Stimulated activated CD8-positive, alpha-beta memory T cell treated with anti-CD3 and anti-CD28 coated beads, Interleukin-7, amount 100 ng/mL, for 1 hour (primary cell): Measurements from ENCODE around the gene SCD.
"Not testable (repeated sequence)": the region's sequence is repeated elsewhere in the genome, so short reads cannot be mapped to it uniquely, and the experiment has no call there.

Source experiments
- DNase-seq, 2 donors: peaks; one replicate each; pipeline ENCODE4 v3.0.0-alpha.2; 2020; ENCODE audit warnings: low read depth in 2 of 2

SCD gene

DNA sequence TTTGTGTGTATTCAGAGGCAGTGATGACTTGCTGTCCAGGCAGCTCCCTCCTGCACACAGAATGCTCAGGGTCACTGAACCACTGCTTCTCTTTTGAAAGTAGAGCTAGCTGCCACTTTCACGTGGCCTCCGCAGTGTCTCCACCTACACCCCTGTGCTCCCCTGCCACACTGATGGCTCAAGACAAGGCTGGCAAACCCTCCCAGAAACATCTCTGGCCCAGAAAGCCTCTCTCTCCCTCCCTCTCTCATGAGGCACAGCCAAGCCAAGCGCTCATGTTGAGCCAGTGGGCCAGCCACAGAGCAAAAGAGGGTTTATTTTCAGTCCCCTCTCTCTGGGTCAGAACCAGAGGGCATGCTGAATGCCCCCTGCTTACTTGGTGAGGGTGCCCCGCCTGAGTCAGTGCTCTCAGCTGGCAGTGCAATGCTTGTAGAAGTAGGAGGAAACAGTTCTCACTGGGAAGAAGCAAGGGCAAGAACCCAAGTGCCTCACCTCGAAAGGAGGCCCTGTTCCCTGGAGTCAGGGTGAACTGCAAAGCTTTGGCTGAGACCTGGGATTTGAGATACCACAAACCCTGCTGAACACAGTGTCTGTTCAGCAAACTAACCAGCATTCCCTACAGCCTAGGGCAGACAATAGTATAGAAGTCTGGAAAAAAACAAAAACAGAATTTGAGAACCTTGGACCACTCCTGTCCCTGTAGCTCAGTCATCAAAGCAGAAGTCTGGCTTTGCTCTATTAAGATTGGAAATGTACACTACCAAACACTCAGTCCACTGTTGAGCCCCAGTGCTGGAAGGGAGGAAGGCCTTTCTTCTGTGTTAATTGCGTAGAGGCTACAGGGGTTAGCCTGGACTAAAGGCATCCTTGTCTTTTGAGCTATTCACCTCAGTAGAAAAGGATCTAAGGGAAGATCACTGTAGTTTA lies 15.8 kb downstream of the SCD start:
- no peak for DNase-seq

DNA sequence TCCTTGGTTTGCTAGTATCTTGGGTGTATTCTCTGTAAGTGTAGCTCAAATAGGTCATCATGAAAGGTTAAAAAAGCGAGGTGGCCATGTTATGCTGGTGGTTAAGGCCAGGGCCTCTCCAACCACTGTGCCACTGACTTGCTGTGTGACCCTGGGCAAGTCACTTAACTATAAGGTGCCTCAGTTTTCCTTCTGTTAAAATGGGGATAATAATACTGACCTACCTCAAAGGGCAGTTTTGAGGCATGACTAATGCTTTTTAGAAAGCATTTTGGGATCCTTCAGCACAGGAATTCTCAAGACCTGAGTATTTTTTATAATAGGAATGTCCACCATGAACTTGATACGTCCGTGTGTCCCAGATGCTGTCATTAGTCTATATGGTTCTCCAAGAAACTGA lies 17.1 kb downstream of the SCD start:
- DNase-seq: no peak

DNA sequence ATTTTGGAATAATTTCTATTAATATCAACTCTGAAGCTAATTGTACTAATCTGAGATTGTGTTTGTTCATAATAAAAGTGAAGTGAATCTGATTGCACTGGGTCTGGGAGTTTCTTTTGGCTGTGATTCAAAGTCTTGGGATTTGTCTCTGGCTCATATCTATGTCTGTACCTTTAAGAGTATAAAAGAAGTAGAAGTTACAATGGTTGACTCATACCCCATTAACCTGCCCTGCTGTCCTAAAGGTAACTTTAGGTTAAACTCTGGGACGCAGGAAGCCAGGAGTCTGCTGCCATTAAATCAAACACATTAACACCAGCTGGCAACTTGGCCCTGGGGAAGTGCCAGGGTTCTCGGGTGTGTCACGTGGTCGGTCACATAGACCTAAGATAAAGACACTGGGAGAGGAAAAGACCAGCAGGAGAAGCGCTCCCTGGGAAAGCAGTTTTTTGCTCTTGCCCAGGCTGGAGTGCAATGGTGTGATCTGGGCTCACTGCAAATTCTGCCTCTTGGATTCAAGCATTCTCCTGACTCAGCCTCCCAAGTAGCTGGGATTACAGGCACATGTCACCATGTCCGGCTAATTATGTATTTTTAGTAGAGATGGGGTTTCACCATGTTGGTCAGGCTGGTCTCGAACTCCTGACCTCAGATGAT lies 17.8 kb downstream of the SCD start:
- no peak for DNase-seq

DNA sequence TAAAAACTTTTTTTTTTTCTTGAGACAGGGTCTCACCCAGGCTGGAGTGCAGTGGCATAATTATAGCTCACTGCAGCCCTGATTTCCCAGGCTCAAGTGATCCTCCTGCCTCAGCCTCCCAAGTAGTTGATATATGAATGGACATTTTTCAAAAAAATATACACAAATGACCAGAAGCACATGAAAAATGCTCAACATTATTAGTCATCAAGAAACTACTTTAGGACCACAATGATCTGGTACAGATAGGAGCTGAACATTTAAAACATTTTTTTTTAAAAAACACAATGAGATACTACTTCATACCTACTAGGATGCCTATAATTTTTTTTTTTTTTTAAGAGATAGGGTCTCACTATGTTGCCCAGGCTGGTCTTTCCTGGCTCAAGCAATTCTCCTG lies 21.7 kb downstream of the SCD start:
- no peak for DNase-seq

DNA sequence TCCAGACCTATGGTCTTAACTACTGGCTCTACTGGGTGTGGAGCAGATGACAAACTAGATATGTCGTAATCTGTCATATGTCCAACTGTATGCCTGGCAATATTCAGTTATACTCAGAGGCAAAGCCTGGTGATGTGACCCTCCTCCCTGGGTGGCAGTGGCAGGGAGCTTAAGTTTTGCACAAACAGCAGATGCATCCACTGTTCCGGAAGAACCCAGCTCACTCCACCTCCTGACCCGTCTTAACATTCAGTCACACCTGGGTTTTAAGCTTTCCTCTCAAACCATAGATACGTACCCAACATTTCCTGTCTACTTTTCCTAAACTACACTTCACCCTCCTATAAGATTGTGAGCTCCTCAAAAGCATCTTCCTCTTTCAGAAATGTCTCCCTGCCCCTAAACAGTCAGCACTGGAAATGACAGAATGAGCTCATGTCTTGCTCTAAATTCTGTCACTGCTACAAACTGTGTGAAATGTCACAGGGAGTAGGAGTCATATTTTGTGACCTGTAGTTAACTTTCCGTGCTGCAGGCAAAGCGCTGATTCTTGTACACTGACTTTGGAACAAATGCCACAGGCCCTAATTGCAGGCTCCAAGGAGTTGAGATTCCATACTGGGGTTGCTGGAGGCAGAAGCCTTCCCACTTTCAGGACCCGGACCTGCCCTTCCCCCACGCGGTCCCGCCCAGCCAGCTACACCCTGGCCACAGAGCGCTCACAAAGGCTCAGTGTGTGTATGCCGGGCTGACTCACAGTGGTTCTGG lies 23.9 kb downstream of the SCD start:
- DNase-seq: peak in 1 of 2 donors; percentile 20

DNA sequence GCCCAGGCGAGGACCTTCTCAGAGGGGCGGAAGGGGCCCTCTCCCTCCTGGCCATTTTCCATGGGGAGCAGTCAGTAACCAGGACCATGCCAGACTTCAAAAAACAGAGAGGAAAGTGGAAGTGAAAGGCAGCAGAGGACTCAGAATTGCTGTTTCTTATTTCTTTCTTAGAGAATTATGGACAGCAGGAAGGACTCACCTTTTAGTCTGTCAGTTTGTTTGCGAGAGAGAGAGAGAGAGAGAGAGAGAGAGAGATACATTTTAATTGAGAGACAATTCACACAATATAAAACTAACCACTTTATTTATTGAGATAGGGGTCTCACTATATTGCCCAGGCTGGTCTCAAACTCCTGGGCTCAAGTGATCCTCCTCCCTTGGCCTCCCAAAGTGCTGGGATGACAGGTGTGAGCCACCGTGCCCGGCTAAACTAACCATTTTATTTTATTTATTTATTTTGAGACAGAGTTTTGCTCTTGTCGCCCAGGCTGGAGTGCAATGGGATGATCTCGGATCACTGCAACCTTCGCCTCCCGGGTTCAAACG lies 24.5 kb downstream of the SCD start:
- no peak for DNase-seq

DNA sequence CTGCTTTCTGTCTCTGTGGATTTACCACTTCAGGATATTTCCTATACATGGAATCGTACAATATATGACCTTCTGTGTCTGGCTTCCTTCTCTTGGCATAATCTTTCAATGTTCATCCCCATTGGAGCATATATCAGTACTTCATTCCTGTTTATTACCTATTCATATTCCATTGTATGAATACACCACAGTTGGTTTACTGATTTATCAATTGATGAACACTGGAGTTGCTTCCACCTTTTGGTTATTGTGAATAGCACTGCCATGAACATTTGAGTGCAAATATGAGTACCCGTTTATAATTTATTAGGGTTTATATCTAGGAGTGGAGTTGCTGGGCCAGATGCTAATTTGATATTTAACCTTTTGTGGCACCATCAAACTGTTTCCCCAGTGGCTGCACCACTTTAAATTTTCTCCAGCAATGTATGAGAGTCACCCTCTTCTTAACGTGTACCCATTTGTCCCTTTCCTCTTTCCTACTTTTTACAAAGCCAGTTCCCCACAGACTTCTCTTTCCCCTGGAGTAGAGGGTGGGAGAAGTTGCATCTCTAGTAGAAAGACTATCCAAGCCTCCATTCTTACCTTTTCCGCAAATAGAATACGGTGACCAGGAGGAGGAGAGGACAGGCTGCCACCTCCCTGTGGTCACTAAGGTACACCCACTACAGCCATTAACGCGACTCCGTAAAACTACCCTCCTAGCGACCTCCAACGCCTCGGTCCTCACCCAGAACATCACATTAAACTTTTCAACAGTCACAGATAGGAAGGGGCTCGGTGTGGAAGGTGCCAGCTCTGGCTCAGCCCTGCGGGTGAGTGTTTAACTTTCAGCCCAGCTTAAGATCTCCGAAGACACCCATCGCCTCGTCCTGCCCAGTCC lies 25.6 kb downstream of the SCD start:
- DNase-seq: no peak

DNA sequence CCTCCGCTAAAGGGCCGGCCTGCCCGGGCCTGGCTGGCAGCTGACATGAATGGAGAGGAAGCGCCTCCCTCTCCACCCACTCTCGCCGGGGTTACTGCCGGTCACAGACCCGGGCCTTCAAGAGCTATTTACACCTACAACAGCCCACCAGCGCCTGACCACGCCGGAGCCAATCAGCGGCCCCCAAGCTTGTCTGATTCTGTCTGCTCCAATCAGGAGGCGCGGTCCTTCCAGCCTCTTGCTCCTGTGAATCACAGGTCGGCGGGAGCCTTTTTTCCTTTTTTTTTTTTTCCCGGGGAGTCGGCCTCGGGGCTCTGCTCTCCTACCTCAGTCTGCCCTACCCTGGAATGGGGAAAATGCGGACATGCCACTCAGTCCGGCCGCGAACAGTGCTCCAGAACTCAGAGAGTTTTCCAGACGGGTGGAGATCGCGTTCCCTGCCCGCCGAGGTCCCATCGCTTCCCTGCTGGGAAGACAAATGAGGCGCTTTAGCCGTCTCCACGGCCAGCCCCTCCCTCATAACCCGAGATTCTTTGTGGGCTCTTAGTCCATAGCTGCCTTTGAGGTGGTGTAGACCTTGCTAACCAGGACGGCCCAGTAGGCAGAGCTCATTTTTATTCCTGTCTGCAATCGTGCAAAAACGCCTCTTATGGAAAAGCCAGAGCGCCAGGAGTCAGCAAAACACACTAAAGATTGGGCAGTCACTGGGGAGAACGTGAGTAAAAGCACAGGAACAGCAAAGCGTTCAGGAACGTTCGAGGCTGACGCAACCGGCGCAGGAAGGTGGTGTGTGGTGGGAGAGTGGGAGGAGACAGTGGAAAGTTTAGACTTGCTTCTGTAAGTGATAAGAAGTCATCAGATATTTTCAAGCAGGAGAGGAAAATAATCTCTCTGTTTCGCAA lies 26.5 kb downstream of the SCD start:
- DNase-seq: peak; percentile 59 to 67

DNA sequence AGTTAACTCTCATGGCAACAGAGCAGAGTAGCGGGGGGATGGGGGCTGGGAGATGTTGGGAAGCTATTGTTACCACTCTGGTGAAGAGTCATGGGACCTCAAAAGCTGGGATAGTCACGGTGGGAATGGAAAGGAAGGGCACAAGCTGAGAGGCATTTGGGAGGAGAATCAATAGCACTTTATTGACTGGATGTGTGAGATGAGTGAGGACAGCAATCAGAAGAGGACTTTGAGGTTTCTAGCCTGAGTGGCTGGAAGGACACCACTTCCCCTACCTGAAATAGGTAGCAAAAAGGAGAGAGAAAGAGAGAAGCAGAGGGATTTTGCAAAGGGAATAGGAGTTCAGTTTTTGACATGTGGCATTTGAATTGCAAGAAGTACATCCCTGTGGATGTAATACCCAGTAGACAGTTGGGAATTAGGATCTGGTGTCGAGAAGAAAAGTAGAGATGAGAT lies 27.2 kb downstream of the SCD start:
- no peak for DNase-seq

DNA sequence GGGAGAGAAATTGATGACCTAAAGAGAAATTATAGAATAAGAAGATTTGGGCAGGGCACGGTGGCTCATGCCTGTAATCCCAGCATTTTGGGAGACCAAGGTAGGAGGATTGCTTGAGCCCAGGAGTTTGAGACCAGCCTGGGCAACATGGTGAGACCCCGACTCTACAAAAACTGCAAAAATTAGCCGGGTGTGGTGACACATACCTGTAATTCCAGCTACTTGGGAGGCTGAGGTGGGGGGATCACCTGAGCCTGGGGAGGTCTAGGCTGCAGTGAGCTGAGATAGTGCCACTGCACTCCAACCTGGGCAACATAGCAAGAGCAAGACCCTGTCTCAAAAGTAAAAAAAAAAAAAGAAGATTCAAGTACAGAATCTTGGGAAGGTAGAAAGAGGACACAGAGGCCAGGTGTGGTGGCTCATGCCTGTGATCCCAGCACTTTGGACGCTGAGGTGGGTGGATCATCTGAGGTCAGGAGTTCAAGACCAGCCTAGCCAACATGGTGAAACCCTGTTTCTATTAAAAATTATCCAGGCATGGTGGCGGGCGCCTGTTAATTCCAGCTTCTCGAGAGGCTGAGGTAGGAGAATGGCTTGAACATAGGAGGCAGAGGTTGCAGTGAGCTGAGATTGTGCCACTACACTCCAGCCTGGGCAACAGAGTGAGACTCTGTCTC lies 27.8 kb downstream of the SCD start:
- DNase-seq: not testable (repeated sequence)

DNA sequence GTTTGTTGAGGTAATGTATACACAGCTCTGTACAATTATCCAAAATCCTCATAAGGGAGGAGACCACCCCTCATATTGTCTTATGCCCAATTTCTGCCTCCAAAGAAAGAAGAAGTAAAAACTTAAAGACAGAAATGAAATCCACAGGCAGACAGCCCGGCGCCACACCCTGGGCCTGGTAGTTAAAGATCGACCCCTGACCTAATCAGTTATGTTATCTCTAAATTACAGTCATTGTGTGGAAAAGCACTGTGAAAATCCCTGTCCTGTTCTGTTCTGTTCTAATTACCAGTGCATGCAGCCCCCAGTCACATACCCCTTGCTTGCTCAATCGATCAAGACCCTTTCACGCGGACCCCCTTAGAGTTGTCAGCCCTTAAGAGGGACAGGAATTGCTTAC lies 29.6 kb downstream of the SCD start:
- DNase-seq: not testable (repeated sequence)

DNA sequence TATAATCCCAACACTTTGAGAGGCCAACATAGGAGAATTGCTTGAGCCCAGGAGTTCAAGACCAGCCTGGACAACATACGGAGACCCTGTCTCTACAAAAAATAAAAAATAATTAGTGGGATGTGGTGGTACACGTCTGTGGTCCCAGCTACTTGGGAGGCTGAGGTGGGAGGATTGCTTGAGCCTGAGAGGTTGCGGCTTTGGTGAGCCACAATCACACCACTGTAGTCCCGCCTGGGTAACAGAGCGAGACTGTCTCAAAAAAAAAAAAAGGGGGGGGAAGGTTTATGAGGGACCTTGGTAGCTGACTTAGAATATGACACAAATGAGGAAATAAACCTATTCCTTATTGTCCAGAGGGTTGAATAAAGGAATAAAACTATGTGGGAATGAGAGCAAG lies 30.8 kb downstream of the SCD start:
- no peak for DNase-seq

DNA sequence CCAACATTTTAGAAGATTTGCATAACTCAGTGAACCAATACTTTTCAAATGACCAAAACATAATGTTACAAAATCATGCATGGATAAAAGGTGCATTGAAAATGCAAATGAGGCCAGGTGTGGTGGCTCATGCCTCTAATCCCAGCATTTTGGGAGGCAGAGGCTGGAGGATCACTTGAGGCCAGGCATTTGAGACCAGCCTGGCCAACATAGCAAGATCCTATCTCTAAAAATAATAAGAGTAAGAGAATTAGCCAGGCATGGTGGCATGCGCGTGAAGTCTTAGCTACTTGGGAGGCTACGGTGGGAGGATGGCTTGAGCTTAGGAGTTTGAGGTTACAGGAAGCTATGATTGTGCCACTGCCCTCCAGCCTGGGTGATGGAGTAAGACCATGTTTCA lies 33.4 kb downstream of the SCD start:
- no peak for DNase-seq

DNA sequence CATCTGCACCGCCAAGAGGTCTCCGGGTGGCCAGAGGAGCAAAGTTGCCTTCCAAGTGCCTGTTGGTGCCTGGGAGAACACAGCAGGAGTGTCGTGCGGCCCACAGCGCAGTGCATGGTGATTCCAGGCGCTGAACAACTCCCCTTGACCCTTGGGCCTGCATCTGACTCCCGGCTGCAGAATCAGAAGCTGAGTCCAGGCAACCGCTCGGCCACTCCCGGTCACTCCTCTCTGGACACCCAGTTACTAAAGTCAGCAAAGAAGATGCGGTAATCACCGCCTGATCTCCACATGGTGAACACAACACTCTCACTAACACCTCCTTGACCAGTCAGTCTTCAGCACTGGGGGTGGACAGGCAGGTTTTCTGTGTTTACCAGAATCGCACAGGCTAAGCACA lies 35.5 kb downstream of the SCD start:
- DNase-seq: no peak

DNA sequence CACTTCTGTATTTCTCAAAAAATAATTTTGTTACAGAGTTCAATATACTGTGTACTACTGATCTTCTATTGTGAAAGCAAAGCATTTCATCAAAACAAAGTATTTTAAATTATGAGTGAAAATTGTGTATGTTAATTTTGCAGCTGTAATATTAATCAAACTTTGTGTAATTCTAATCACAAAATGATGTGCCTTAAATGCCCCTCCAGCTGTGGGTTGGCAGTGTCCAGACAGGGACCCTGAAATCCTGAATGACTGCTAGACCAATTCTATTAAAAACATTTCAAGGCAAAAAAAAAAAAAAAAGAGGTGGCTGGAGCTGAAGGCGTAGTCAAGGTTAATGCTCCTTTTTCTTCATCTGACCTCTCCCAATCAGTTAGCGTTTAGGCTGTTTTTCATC lies 36.2 kb downstream of the SCD start:
- no peak for DNase-seq

DNA sequence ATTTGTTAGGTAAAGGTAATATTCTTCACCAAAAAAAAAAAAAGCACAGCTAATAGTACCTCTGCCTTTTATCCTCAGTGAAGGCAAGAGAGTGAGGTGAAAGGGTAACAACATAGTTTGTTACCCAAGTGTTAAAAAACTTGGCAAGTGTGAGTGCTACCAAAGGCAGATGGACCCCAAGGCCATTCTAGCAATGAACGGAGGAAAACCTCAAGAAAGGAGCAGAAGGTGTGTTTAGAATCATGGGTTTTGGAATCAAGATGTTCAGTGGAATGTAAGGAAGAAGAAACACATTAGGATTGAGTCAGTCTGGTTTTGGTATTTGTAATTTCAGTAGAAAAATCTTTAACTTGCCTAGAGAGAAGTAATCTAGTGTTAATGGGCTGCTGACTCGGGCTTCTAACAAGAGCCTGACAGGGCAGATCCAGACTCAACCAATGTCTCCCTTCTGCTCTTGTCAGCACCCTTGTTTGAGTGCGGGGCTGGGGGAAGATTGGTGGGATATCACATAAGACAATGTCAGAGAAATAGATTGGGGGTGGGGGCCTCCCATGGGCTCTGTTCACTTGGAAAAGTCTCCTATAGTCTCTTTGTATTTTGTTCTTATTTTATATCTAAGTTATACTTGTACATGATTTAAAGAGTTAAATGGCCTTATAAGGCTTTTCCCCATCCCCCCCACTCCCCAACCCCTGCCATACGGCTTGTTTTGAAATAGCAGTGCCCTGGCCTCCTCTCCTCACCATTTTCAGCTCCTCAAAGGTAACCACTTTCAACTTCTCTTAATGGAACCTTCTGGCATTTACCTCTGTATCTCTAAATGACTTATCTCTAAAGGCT lies 44.4 kb downstream of the SCD start:
- DNase-seq: no peak

DNA sequence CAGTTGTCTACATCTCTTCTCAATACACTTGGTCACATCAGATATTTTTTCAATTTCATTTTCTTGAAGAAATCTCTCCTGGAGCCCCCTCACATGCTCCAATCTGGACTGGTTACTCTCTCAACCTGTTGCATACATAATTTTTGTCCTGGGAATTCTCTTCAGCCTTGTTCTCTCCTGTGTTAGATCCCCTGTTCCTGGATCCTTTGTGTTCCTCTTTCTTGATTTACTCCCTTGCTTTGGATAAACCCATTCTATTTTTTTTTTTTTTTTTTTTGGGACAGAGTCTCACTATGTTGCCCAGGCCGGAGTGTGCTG lies 45.6 kb downstream of the SCD start:
- no peak for DNase-seq

DNA sequence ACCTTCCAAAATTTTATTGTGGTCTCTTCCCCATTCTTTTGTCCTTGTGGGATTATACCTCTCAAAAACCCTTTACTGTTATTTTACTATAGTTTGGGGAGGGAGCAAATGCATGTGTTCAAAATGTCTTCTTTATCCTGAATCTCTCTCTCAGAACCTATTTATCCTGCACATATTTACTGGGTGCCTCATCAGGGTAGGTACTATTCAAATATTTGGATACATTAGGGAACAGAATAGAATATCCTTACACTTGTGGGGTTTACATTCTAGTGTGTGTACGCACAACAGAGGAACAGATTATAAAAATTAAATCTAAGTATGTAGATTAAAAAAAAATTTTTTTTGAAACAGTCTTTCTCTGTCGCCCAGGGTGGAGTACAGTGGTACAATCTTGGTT lies 48.6 kb downstream of the SCD start:
- DNase-seq: no peak

DNA sequence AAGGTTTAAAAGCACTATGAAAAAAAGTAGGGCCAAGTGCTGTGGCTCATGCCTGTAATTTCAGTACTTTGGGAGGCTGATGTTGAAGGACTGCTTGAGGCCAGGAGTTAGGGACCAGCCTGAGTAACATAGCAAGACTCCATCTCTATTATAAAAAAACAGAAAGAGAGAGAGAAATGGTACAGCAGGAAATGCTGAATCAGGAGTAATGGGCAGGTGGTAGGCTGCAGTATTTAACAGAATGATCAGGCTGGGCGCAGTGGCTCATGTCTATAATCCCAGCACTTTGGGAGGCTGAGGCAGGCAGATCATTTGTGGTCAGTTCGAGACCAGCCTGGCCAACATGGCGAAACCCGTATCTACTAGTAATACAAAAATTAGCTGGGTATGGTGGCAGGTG lies 49.6 kb downstream of the SCD start:
- DNase-seq: no peak
